ENCODE results near the gene PDCD4.

Gene PDCD4

GRCh38 chr10:110947061-110947595, 75.4 kb downstream of the PDCD4 start:
- Histone ChIP-seq H3K9ac (ENCODE audit: low read length) (no peak overlapping the region), H3K79me2 (ENCODE audit: low read length) (peaks cover 56% of the 10 kb centered on the region), H2AFZ (ENCODE audit: low read length) (no peak overlapping the region), H3K4me1 (ENCODE audit: low read length) (peaks cover 3% of the 10 kb centered on the region; the same call in 1 of the 2 replicates), H3K27me3 (replicated peaks; ENCODE audit: insufficient read depth, low read length) (no peaks in the 10 kb centered on the region), H3K9me3 (replicated peaks; ENCODE audit: insufficient read depth, low read length) (no peaks in the 10 kb centered on the region), H3K36me3 (replicated peaks; ENCODE audit: insufficient read depth, low read length) (0 out of 2 replicates have a peak, but pooled peaks cover 5% of the 10 kb centered on the region), H3K4me3 (ENCODE audit: low read length) (no peak overlapping the region), H3K9me2 (replicated peaks; ENCODE audit: insufficient read depth, low read length) (no peaks in the 10 kb centered on the region), H3K27ac (ENCODE audit: low read length) (no peak overlapping the region), H3K4me2 (ENCODE audit: low read depth, low read length) (no peak overlapping the region), H3F3A (ENCODE audit: insufficient read depth, low read length) (no peaks in the 10 kb centered on the region), H4K20me1 (ENCODE audit: insufficient read depth, low read length) (no peaks in the 10 kb centered on the region)
- TF ChIP-seq EZH2 (optimal IDR thresholded peaks at IDR 0.05; ENCODE audit: low read depth, low read length), result no peak
- no peak for DNase-seq

Data from MM.1S (cell line).